ENCODE data around the gene ZNF648. TPM values are rescaled to one million over a fixed set of nuclear protein-coding genes. Genes with fewer than 3 reads are reported as not detected.

The ZNF648 gene
- total RNA-seq: not detected

GRCh38 chr1:182061594-182061993 lies at the start of gene ZNF648:
ZNF648 (minus strand) TSS chr1:182061712; CDS start chr1:182058010, 3,702 bp downstream.
- H3K4me1 ChIP-seq: no peaks in the 10 kb centered on the region
- no peak within 1 kb of the TSS for H3K27ac ChIP-seq
- H3K4me3 ChIP-seq: no peak within 1 kb of the TSS

GRCh38 chr1:182110635-182111034 lies 49.1 kb upstream of the ZNF648 start:
- TF ChIP-seq POLR2A (IDR thresholded peaks at IDR 0.05) (no peak), CTCF (IDR thresholded peaks at IDR 0.05) (no peak)
- DNase-seq: no peak
- H3K27ac ChIP-seq: no peak overlapping the region

More at GRCh38 chr1:182061594-182061993, at the start of gene ZNF648:
- DNase-seq: no peak
- Histone ChIP-seq H3K36me3 (no peaks in the 10 kb centered on the region), H3K9me3 (no peaks in the 10 kb centered on the region), H3K27me3 (no peaks in the 10 kb centered on the region)
- TF ChIP-seq POLR2A (IDR thresholded peaks at IDR 0.05): no peak
- TF ChIP-seq CTCF (IDR thresholded peaks at IDR 0.05): no peak

GRCh38 chr1:182109771-182110170 lies 48.3 kb upstream of the ZNF648 start:
- Histone ChIP-seq H3K4me3 (no peak overlapping the region), H3K4me1 (no peaks in the 10 kb centered on the region), H3K9me3 (no peaks in the 10 kb centered on the region), H3K36me3 (no peaks in the 10 kb centered on the region), H3K27ac (no peak overlapping the region), H3K27me3 (no peaks in the 10 kb centered on the region)
- no peak for TF ChIP-seq POLR2A (IDR thresholded peaks at IDR 0.05)
- no peak for TF ChIP-seq CTCF (IDR thresholded peaks at IDR 0.05)
- DNase-seq: no peak

More at GRCh38 chr1:182110635-182111034, 49.1 kb upstream of the ZNF648 start:
- H3K4me1 ChIP-seq: no peaks in the 10 kb centered on the region
- no peaks in the 10 kb centered on the region for H3K27me3 ChIP-seq
- H3K4me3 ChIP-seq: no peak overlapping the region
- H3K36me3 ChIP-seq: no peaks in the 10 kb centered on the region
- no peaks in the 10 kb centered on the region for H3K9me3 ChIP-seq

- DNase-seq: no peak
- no peaks in the 10 kb centered on the region for H3K36me3 ChIP-seq
- no peak overlapping the region for H3K27ac ChIP-seq
- no peaks in the 10 kb centered on the region for H3K9me3 ChIP-seq
- TF ChIP-seq CTCF (IDR thresholded peaks at IDR 0.05) (no peak), POLR2A (IDR thresholded peaks at IDR 0.05) (no peak)
- no peaks in the 10 kb centered on the region for H3K27me3 ChIP-seq
- H3K4me3 ChIP-seq: no peak overlapping the region
- no peaks in the 10 kb centered on the region for H3K4me1 ChIP-seq
Measured at GRCh38 chr1:182107209-182107608, 45.7 kb upstream of the ZNF648 start.

- no peak overlapping the region for H3K4me3 ChIP-seq
- no peaks in the 10 kb centered on the region for H3K27me3 ChIP-seq
- H3K9me3 ChIP-seq: no peaks in the 10 kb centered on the region
- no peaks in the 10 kb centered on the region for H3K36me3 ChIP-seq
- no peaks in the 10 kb centered on the region for H3K4me1 ChIP-seq
- TF ChIP-seq CTCF (IDR thresholded peaks at IDR 0.05) (no peak), POLR2A (IDR thresholded peaks at IDR 0.05) (no peak)
- H3K27ac ChIP-seq: no peak overlapping the region
- no peak for DNase-seq
Measured at GRCh38 chr1:182102043-182102416, 40.5 kb upstream of the ZNF648 start.

Measured in Peyer's patch (tissue), 4 donors.